ENCODE data around the gene INAFM1. TPM values are rescaled to one million over a fixed set of nuclear protein-coding genes. Genes with fewer than 3 reads are reported as not detected.

Gene INAFM1
- total RNA-seq, 4 donors from 2014 or later, result 7.2 to 17.2 (median 9.6) TPM

DNA sequence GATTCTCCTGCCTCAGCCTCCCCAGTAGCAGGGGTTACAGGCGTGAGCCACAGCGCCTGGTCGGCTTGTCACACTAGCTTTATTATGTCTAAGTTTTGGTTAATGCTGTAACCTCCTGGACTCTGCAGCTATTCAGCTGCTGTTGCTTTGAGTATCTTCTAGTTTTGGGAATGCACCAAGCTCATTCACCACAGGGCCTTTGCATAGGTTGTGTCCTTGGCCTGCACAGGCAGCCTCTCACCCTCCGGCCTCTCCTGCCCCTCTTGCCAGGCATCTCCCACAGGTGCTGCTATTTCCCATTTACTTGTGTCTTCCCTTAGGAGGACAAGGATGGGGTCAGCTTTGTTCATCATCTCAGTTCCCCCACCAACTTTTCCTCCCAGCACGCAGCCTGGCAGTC lies 20.7 kb upstream of the INAFM1 start:
- in situ Hi-C loops (cut with MboI; ENCODE audit: low pct_ligation_motif_present in 1 of 4, low pct_unique_long_range_greater_than_20kb in 1 of 4, low sequenced_read_pairs in 3 of 4), result no loop called here
- no peak for DNase-seq
- Histone ChIP-seq H3K4me1 (peaks cover 12 to 26% (median 24%) of the 10 kb centered on the region in 4 donors), H3K4me3 (no peak overlapping the region), H3K36me3 (peaks cover 0 to 5% (median 0%) of the 10 kb centered on the region in 4 donors), H3K27ac (no peak overlapping the region), H3K27me3 (no peaks in the 10 kb centered on the region), H3K9me3 (no peaks in the 10 kb centered on the region)
- WGBS, 2 donors (ENCODE audit: low coverage in 1 of 2), result 97% methylated on average over 5 of the region's 5 CpGs; no CpG with 5 or more reads in 1 of the 2 donors
- intact Hi-C loops (cut with DNase I; ENCODE audit: low total_unique reads), result no loop called here
- TF ChIP-seq EP300 (IDR thresholded peaks at IDR 0.05; ENCODE audit: low read depth), result no peak
- TF ChIP-seq POLR2A (IDR thresholded peaks at IDR 0.05), result no peak
- TF ChIP-seq, protein P1, sequence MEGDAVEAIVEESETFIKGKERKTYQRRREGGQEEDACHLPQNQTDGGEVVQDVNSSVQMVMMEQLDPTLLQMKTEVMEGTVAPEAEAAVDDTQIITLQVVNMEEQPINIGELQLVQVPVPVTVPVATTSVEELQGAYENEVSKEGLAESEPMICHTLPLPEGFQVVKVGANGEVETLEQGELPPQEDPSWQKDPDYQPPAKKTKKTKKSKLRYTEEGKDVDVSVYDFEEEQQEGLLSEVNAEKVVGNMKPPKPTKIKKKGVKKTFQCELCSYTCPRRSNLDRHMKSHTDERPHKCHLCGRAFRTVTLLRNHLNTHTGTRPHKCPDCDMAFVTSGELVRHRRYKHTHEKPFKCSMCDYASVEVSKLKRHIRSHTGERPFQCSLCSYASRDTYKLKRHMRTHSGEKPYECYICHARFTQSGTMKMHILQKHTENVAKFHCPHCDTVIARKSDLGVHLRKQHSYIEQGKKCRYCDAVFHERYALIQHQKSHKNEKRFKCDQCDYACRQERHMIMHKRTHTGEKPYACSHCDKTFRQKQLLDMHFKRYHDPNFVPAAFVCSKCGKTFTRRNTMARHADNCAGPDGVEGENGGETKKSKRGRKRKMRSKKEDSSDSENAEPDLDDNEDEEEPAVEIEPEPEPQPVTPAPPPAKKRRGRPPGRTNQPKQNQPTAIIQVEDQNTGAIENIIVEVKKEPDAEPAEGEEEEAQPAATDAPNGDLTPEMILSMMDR (IDR thresholded peaks at IDR 0.05), result no peak
- TF ChIP-seq POLR2AphosphoS5 (IDR thresholded peaks at IDR 0.05), result no peak

DNA sequence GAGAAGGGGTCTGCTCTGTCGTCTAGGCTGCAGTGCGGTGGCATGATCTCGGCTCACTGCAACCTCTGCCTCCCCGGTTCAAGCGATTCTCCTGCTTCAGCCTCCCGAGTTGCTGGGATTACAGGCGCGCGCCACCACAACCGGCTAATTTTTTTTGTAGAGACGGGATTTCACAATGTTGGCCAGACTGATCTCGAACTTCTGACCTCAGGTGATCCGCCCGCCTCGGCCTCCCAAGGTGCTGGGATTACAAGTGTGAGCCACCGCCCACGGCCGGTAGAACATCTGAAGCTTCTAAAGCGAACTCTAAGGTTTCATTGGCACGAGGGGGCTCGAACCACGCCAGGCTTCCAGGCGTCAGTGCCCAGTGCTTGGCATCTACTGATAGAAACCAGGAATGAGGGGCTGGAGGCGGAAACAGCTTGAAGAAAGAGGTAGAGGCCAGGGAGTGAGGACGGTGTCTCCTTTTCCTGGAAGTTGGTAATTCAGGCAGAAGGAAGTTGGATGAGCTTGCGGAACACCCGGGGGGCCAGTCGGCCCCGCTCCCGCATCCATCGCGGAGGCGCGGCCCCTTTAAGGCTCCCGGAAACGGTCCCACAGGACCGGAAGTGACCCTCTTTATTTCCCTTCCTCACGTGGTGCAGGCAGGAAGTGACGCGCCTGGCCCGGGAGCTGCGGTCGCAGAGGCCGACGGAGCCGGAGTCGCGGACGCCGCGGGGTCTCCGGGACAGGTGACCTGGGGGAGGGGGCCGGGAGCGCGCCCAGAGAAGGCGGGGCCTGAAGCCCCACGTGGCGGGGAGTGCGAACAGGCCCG lies 18.6 kb upstream of the INAFM1 start, which contains the start of gene CCDC9:
TSS of gene CCDC9 (plus strand) at position 647 of the 814 bp plus-strand sequence. CDS start 1,876 bp downstream, outside the sequence.
- 0 to 28% methylated on average over 1 to 37 of the region's 60 CpGs for WGBS, 2 donors (ENCODE audit: low coverage in 1 of 2)
- in situ Hi-C loops (cut with MboI; ENCODE audit: low pct_ligation_motif_present in 1 of 4, low pct_unique_long_range_greater_than_20kb in 1 of 4, low sequenced_read_pairs in 3 of 4) (no loop called here), intact Hi-C loops (cut with DNase I; ENCODE audit: low total_unique reads) (no loop called here)
- peaks cover 15 to 26% (median 23%) of the 10 kb centered on the region in 4 donors for H3K4me1 ChIP-seq
- H3K4me3 ChIP-seq, result peak within 1 kb of the TSS; percentile 43 to 62 (median 56)
- peak; percentile 97 for DNase-seq
- peak within 1 kb of the TSS; percentile 89 to 93 (median 92) for H3K27ac ChIP-seq
- H3K36me3 ChIP-seq, result peaks cover 0 to 24% (median 7%) of the 10 kb centered on the region in 4 donors
- H3K9me3 ChIP-seq, result no peaks in the 10 kb centered on the region
- peak; percentile 91 to 99 (median 98) for TF ChIP-seq POLR2AphosphoS5 (IDR thresholded peaks at IDR 0.05)
- TF ChIP-seq, protein P1 (IDR thresholded peaks at IDR 0.05), result no peak
- TF ChIP-seq POLR2A (IDR thresholded peaks at IDR 0.05), result peak; percentile 92
- no peaks in the 10 kb centered on the region for H3K27me3 ChIP-seq

DNA sequence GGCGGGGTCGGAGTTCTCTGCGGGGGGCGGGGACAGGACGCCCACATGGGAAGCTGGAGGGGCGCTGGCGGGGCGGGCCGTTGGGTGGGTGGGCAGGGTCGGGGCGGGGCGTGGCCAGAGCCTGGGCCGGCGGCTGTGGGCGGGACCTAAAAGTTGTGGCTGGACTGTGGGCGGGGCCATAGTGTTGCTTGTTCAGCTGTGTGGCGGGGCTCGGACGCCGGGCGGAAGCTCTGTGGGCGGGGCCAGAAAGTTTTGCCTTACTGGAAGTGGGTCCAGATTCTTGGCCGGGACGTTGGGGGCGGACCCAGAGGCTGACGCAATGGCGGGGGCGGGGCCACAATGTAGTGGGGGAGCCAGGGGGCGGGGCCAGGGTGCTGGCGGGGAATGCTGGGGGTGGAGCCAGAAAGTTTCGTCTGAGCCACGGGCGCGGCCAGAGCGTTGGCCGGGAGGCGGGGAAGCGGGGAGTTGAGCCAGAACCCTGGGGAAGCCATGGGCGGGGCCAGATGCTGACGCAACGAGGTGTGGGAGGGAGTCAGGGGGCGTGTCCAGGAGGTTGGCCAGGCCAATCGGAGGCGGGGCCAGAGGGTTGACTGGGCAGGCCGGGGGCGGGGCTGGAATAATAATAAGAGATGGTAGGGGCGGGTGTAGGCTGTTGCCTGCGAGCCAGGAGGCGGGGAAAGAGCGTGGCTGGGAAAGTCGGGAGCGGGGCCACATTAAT lies 17.8 kb upstream of the INAFM1 start:
- TF ChIP-seq POLR2A (IDR thresholded peaks at IDR 0.05), result no peak
- Histone ChIP-seq H3K4me3 (peak overlapping the region; percentile 43 to 62 (median 56)), H3K4me1 (peaks cover 15 to 26% (median 23%) of the 10 kb centered on the region in 4 donors), H3K27ac (peak overlapping the region; percentile 89 to 93 (median 92)), H3K27me3 (no peaks in the 10 kb centered on the region), H3K9me3 (no peaks in the 10 kb centered on the region), H3K36me3 (peaks cover 0 to 27% (median 8%) of the 10 kb centered on the region in 4 donors)
- peak; percentile 100 for DNase-seq
- in situ Hi-C loops (cut with MboI; ENCODE audit: low pct_ligation_motif_present in 1 of 4, low pct_unique_long_range_greater_than_20kb in 1 of 4, low sequenced_read_pairs in 3 of 4) (no loop called here), intact Hi-C loops (cut with DNase I; ENCODE audit: low total_unique reads) (no loop called here)
- WGBS, 2 donors (ENCODE audit: low coverage in 1 of 2), result 0 to 1% methylated on average over 4 to 31 of the region's 52 CpGs

DNA sequence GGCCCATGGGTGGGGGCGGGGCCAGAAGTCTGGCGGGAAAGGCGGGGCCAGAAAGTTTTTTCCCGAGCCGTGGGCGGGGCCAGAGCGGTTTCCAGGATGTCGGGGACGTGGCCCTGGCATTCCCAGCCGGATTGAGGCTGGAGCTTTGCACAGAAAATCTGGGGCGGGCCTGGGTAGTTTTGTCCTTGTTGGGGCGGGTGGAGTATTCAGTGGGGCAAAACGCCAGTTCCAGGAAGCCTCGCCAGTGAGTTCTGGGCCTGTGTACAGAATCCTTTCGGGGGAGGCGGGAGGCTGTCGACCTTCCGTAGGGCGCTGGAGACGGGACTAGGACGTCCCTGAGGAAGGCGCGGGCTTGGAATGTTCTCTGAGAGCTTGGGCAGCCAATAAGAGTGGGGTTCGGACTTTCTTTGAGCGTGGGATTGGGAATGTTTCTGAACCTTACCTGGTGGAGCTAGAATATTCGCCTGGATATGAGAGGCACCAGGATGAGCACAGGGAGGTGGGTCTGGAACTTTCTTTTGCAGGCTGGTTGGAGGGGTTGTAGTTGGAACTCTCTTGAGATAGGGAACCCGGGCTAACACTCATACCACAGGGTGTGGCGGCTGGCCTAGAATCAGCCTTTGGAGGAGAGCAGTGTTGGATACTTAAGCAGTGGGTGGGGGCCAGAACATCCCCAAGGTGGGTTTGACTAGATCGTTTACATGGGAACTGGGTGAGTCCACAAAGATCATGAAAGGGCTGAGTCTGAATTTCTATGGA lies 17.1 kb upstream of the INAFM1 start:
- Histone ChIP-seq H3K36me3 (peaks cover 0 to 27% (median 8%) of the 10 kb centered on the region in 4 donors), H3K4me1 (peaks cover 15 to 26% (median 23%) of the 10 kb centered on the region in 4 donors), H3K27ac (peak overlapping the region; percentile 89 to 93 (median 92)), H3K27me3 (no peaks in the 10 kb centered on the region), H3K9me3 (no peaks in the 10 kb centered on the region), H3K4me3 (peak overlapping the region; percentile 27 to 62 (median 42))
- DNase-seq, result no peak
- TF ChIP-seq, protein P1 (IDR thresholded peaks at IDR 0.05), result no peak
- peak; percentile 75 for TF ChIP-seq POLR2A (IDR thresholded peaks at IDR 0.05)
- peak; percentile 59 to 74 (median 67) for TF ChIP-seq POLR2AphosphoS5 (IDR thresholded peaks at IDR 0.05)
- WGBS, 2 donors (ENCODE audit: low coverage in 1 of 2), result 7% methylated on average over 29 of the region's 29 CpGs; no CpG with 5 or more reads in 1 of the 2 donors
- intact Hi-C loops (cut with DNase I; ENCODE audit: low total_unique reads) (no loop called here), in situ Hi-C loops (cut with MboI; ENCODE audit: low pct_ligation_motif_present in 1 of 4, low pct_unique_long_range_greater_than_20kb in 1 of 4, low sequenced_read_pairs in 3 of 4) (no loop called here)

All from transverse colon (tissue), 4 donors.